Epithelial cell of esophagus (primary cell): ENCODE measurements around the gene CEP350.
"Not testable (repeated sequence)": the region's sequence is repeated elsewhere in the genome, so short reads cannot be mapped to it uniquely, and the experiment has no call there.

ENCODE experiments used
- DNase-seq: peaks from one replicate; pipeline ENCODE4 v3.0.0; 2010; ENCODE audit warnings: low read depth
- H3K4me3 ChIP-seq: 2 replicates; pipeline ENCODE4 v1.5.1; 2011; ENCODE audit warnings: mild to moderate bottlenecking, low read length, control low read depth
- TF ChIP-seq, protein P1 (sequence below): IDR thresholded peaks from 2 replicates; pipeline ENCODE4 v1.5.1; 2011; ENCODE audit warnings: low read depth, mild to moderate bottlenecking, low read length, control low read depth, inconsistent platforms; ENCODE audit not compliant: insufficient read depth; ENCODE audit errors: missing control alignments

The CEP350 gene

DNA sequence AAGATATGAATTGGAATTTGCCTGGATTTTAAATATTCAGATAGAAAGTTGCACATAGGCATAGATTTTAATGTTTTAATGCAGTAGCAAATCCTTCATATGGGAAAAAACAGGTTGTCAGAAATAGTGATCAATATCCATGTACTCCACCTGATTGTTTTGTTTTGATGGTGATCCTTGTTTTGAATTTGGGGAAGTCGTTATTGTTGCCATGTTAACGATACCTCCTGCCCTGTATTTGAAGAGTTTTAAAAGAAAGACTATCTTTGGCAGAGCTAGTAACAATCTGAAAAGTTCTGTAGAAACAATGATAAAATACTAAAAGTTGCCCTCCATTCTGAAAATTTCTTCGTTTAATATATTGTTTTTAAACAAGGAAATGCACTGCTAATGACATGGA, 1.1 kb downstream of the CEP350 start:
- peak overlapping the region; percentile 82 for H3K4me3 ChIP-seq
- TF ChIP-seq, protein P1, sequence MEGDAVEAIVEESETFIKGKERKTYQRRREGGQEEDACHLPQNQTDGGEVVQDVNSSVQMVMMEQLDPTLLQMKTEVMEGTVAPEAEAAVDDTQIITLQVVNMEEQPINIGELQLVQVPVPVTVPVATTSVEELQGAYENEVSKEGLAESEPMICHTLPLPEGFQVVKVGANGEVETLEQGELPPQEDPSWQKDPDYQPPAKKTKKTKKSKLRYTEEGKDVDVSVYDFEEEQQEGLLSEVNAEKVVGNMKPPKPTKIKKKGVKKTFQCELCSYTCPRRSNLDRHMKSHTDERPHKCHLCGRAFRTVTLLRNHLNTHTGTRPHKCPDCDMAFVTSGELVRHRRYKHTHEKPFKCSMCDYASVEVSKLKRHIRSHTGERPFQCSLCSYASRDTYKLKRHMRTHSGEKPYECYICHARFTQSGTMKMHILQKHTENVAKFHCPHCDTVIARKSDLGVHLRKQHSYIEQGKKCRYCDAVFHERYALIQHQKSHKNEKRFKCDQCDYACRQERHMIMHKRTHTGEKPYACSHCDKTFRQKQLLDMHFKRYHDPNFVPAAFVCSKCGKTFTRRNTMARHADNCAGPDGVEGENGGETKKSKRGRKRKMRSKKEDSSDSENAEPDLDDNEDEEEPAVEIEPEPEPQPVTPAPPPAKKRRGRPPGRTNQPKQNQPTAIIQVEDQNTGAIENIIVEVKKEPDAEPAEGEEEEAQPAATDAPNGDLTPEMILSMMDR = no peak
- no peak for DNase-seq

DNA sequence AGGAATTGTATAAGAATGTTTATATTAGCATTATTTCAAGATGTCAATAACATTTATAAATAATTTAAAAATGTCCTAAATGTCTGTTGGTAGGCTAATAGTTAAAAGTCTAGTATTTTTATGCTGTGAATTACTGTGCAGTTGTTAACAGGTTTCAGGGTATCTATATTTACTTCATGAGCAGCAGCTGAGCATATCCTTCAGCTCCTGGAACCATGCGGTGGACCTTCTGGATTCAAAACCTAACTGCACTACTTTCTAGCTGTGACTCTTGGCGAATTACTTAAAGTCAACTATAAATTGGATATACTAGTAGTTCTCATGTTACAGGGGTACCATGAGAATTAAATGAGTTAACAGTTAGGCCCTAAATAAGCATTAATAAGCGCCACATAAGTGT, 3.7 kb downstream of the CEP350 start:
- TF ChIP-seq, protein P1 = no peak
- DNase-seq = no peak
- no peak overlapping the region for H3K4me3 ChIP-seq

DNA sequence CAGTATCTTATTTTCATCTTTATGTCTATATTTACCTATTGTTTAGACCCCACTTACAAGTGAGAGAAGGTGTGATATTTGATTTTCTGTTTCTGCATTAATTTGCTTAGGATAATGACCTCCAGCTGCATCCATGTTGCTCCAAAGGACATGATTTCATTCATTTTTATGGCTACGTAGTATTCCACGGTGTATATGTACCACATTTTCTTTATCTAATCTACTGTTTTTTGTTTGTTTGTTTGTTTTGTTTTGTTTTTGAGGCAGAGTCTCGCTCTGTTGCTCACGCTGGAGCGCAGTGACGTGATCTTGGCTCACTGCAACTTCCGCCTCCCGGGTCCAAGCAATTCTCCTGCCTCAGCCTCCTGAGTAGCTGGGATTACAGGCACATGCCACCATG, 7.6 kb downstream of the CEP350 start:
- H3K4me3 ChIP-seq, DNase-seq: not testable (repeated sequence)

DNA sequence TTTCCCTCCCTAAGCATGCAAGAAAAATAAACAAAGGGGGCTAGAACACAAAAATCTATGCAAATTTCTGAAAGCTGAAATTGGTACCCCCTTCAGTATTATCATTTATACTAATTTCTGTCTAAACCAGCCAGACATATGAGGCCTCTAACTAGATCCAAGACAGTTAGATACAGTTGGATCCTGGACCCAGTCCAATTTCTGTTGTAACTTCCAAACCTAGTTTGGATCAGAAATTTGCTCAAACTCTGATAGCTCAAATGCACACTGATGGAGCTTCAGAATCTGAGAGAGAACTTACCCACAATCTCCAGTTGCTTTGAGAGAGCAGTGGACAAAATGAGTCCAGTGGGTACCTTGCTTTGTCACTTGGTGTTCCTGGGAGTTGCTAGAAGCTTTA, 11.9 kb downstream of the CEP350 start:
- no peak overlapping the region for H3K4me3 ChIP-seq
- no peak for DNase-seq
- TF ChIP-seq, protein P1 = no peak

DNA sequence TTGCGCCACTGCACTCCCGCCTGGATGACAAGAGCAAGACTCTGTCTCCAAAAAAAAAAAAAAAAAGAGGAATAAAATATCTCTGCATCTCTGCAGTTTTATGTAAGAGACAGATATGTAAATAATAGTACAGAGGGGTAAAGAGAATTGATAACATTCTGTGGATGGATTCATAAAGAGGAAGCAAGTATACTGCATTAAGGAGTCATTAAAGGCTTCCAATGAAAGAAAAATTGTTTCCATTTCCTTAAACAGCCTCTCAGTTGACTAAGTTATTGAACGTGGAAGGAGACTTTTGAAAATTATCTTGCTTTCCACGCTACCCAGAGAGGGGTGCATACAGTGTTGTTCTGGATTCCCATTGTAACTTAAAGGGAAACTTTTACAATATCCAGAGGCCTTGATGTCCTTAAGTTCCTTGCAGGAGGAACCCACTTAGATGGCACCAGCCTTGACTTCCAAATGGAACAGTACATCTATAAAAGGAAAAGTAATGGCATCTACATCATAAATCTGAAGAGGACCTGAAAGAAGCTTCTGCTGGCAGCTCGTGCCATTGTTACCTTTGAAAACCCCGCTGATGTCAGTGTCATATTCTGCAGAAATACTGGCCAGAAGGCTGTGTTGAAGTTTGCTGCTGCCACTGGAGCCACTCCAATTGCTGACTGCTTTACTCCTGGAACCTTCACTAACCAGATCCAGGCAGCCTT, 13.8 kb downstream of the CEP350 start:
- DNase-seq = no peak
- no peak overlapping the region for H3K4me3 ChIP-seq
- TF ChIP-seq, protein P1 = no peak

DNA sequence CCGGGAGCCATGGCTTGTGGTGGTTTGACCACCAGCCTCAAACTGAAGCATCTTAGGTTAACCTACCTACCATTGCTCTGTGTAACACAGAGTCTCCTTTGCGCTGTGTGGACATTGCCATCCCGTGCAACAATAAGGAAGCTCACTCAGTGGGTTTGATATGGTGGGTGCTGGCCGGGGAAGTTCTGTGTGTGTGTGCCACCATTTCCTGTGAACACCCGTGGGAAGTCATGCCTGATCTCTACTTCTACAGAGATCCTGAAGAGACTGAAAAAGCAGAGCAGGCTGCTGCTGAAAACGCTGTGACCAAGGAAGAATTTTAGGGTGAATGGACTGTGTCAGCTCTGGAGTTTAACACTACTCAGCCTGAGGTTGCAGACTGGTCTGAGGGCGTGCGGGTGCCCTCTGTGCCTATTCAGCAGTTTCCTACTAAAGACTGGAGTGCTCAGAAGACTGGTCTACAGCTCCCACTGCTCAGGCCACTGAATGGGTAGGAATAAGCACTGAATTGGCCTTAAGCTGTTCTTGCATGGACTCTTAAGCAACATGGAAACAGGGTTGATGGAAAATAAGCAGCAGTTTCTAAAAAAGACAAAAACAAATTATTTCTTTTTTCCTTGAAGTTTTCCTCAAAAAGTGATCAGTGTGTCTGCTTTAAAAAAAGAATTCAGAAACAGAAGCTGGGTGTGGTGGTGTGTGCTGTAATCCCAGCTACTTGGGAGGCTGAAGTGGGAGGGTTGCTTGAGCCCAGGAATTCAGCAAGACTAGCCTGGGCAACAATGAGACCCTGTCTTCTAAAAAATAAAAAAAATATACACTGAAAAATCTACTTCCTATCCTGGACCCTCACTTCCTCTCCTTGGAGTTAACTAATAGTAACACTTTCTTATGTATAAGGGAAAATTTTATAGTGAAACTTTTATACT, 14.6 kb downstream of the CEP350 start:
- H3K4me3 ChIP-seq = no peak overlapping the region
- no peak for DNase-seq
- TF ChIP-seq, protein P1 = no peak

DNA sequence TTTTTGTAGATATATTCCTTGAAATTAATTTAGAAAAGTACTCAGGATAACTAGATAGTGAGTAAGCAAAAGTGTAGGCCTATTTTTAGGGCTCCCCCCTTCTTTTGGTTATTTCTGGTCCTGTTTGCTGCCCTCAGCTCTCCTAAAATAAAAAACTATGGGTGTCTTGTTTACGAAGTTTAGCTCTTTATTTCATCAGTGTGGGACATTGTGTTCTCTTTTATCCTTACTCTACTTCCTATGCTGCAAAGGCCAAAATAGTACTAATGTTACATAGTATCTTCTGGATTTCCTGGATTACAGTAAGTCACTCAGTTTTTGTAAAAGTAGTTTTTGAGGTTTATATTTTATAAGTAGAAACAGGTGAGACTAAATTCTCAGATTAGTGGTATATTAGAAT, 15.4 kb downstream of the CEP350 start:
- no peak overlapping the region for H3K4me3 ChIP-seq
- TF ChIP-seq, protein P1 = no peak
- DNase-seq = no peak
